ENCODE results near the gene BCAT1.

BCAT1 gene

GRCh38 chr12:24948757-24949722 is at the start of gene BCAT1:
TSS of gene BCAT1 (minus strand) at chr12:24949101. CDS start at chr12:24948932, 169 bp downstream.
- intact Hi-C loops (cut with micrococcal nuclease), result loop anchor here (5.0 kb wide), 1 partner anchor 47 kb away; no protein-coding TSS in a partner anchor
- Mint-ChIP-seq H3K36me3 (ENCODE audit: low read depth) (no peaks in the 10 kb centered on the region), H3K4me3 (peak within 1 kb of the TSS; percentile 86), H3K27me3 (peaks cover 29% of the 10 kb centered on the region), H3K4me1 (ENCODE audit: low read depth) (peaks cover 56% of the 10 kb centered on the region), H3K9me3 (no peaks in the 10 kb centered on the region), H3K27ac (peak within 1 kb of the TSS; percentile 79)

- intact Hi-C loops (cut with micrococcal nuclease), result no loop called here
- Mint-ChIP-seq H3K27ac (no peak overlapping the region), H3K36me3 (ENCODE audit: low read depth) (no peaks in the 10 kb centered on the region), H3K27me3 (no peaks in the 10 kb centered on the region), H3K4me3 (no peak overlapping the region), H3K9me3 (no peaks in the 10 kb centered on the region), H3K4me1 (ENCODE audit: low read depth) (peaks cover 12% of the 10 kb centered on the region)
Measured at GRCh38 chr12:24997970-24998582, 49.2 kb upstream of the BCAT1 start.

GRCh38 chr12:24997496-24997895 is 48.6 kb upstream of the BCAT1 start:
- Mint-ChIP-seq H3K4me3 (no peak overlapping the region), H3K4me1 (ENCODE audit: low read depth) (peaks cover 12% of the 10 kb centered on the region), H3K27me3 (no peaks in the 10 kb centered on the region), H3K9me3 (no peaks in the 10 kb centered on the region), H3K27ac (no peak overlapping the region), H3K36me3 (ENCODE audit: low read depth) (no peaks in the 10 kb centered on the region)
- intact Hi-C loops (cut with micrococcal nuclease), result no loop called here

GRCh38 chr12:24996820-24997219 is 47.9 kb upstream of the BCAT1 start:
- Mint-ChIP-seq H3K36me3 (ENCODE audit: low read depth) (no peaks in the 10 kb centered on the region), H3K9me3 (no peaks in the 10 kb centered on the region), H3K27ac (no peak overlapping the region), H3K4me3 (no peak overlapping the region), H3K4me1 (ENCODE audit: low read depth) (peaks cover 15% of the 10 kb centered on the region), H3K27me3 (no peaks in the 10 kb centered on the region)
- intact Hi-C loops (cut with micrococcal nuclease), result no loop called here

- Mint-ChIP-seq H3K4me1 (ENCODE audit: low read depth) (peaks cover 17% of the 10 kb centered on the region), H3K36me3 (ENCODE audit: low read depth) (no peaks in the 10 kb centered on the region), H3K4me3 (no peak overlapping the region), H3K27me3 (no peaks in the 10 kb centered on the region), H3K9me3 (no peaks in the 10 kb centered on the region), H3K27ac (no peak overlapping the region)
- intact Hi-C loops (cut with micrococcal nuclease), result no loop called here
Measured at GRCh38 chr12:24996102-24996797, 47.3 kb upstream of the BCAT1 start.

GRCh38 chr12:24993793-24994192 is 44.9 kb upstream of the BCAT1 start:
- Mint-ChIP-seq H3K9me3 (no peaks in the 10 kb centered on the region), H3K27ac (no peak overlapping the region), H3K4me1 (ENCODE audit: low read depth) (peaks cover 17% of the 10 kb centered on the region), H3K4me3 (no peak overlapping the region), H3K36me3 (ENCODE audit: low read depth) (no peaks in the 10 kb centered on the region), H3K27me3 (peaks cover 4% of the 10 kb centered on the region)
- intact Hi-C loops (cut with micrococcal nuclease), result loop anchor here (5.0 kb wide), 1 partner anchor 64 kb away; no protein-coding TSS in a partner anchor

- H3K4me1 Mint-ChIP-seq (ENCODE audit: low read depth), result peaks cover 9% of the 10 kb centered on the region
- no peaks in the 10 kb centered on the region for H3K36me3 Mint-ChIP-seq (ENCODE audit: low read depth)
- no peak overlapping the region for H3K4me3 Mint-ChIP-seq
- peaks cover 4% of the 10 kb centered on the region for H3K27me3 Mint-ChIP-seq
- intact Hi-C loops (cut with micrococcal nuclease), result loop anchor here (1.0 to 5.0 kb wide), 2 partner anchors 66 to 139 kb away; no protein-coding TSS in a partner anchor
- H3K27ac Mint-ChIP-seq, result no peak overlapping the region
- no peaks in the 10 kb centered on the region for H3K9me3 Mint-ChIP-seq
Measured at GRCh38 chr12:24991209-24992049, 42.5 kb upstream of the BCAT1 start.

GRCh38 chr12:24989216-24989615 is 40.3 kb upstream of the BCAT1 start:
- Mint-ChIP-seq H3K4me3 (no peak overlapping the region), H3K36me3 (ENCODE audit: low read depth) (peaks cover under 1% of the 10 kb centered on the region), H3K27ac (no peak overlapping the region), H3K4me1 (ENCODE audit: low read depth) (peaks cover 9% of the 10 kb centered on the region), H3K9me3 (peaks cover 4% of the 10 kb centered on the region), H3K27me3 (peaks cover 4% of the 10 kb centered on the region)
- intact Hi-C loops (cut with micrococcal nuclease), result no loop called here

- Mint-ChIP-seq H3K36me3 (ENCODE audit: low read depth) (peaks cover 5% of the 10 kb centered on the region), H3K27me3 (no peaks in the 10 kb centered on the region), H3K4me3 (no peak overlapping the region), H3K4me1 (ENCODE audit: low read depth) (peaks cover 15% of the 10 kb centered on the region), H3K9me3 (peaks cover 21% of the 10 kb centered on the region), H3K27ac (no peak overlapping the region)
- intact Hi-C loops (cut with micrococcal nuclease), result no loop called here
Measured at GRCh38 chr12:24982250-24982649, 33.3 kb upstream of the BCAT1 start.

GRCh38 chr12:24979976-24980730 is 31.3 kb upstream of the BCAT1 start:
- Mint-ChIP-seq H3K9me3 (peaks cover 21% of the 10 kb centered on the region), H3K27ac (no peak overlapping the region), H3K4me3 (no peak overlapping the region), H3K36me3 (ENCODE audit: low read depth) (peaks cover 5% of the 10 kb centered on the region), H3K27me3 (no peaks in the 10 kb centered on the region), H3K4me1 (ENCODE audit: low read depth) (peaks cover 26% of the 10 kb centered on the region)
- intact Hi-C loops (cut with micrococcal nuclease), result no loop called here

GRCh38 chr12:24979329-24979728 is 30.4 kb upstream of the BCAT1 start:
- intact Hi-C loops (cut with micrococcal nuclease), result no loop called here
- Mint-ChIP-seq H3K4me1 (ENCODE audit: low read depth) (peaks cover 26% of the 10 kb centered on the region), H3K36me3 (ENCODE audit: low read depth) (peaks cover 5% of the 10 kb centered on the region), H3K9me3 (peaks cover 17% of the 10 kb centered on the region), H3K27me3 (no peaks in the 10 kb centered on the region), H3K27ac (peak overlapping the region; percentile 72), H3K4me3 (no peak overlapping the region)

- H3K4me1 Mint-ChIP-seq (ENCODE audit: low read depth), result peaks cover 26% of the 10 kb centered on the region
- peaks cover 15% of the 10 kb centered on the region for H3K9me3 Mint-ChIP-seq
- H3K4me3 Mint-ChIP-seq, result peak overlapping the region; percentile 58
- H3K27me3 Mint-ChIP-seq, result no peaks in the 10 kb centered on the region
- intact Hi-C loops (cut with micrococcal nuclease), result no loop called here
- peak overlapping the region; percentile 78 for H3K27ac Mint-ChIP-seq
- peaks cover 5% of the 10 kb centered on the region for H3K36me3 Mint-ChIP-seq (ENCODE audit: low read depth)
Measured at GRCh38 chr12:24977711-24978110, 28.8 kb upstream of the BCAT1 start.

Measured in dendritic cell treated with granulocyte-macrophage colony-stimulating factor and Interleukin-4, amounts not matched to agents 40 ng/mL and 50 ng/mL, for 4 days (primary cell).